22Rv1 (cell line): ENCODE results near the gene SP8.

Experiments
- H3K27ac ChIP-seq: fragments of 450-650 bp; 2 replicates; pipeline ENCODE4 v1.5.1; 2017
- CTCF ChIP-seq: fragments of 450-650 bp; IDR thresholded peaks from 2 replicates; pipeline ENCODE4 v1.5.1; 2017; ENCODE audit warnings: mild to moderate bottlenecking
- ZFX ChIP-seq: fragments of 450-650 bp; IDR thresholded peaks from 2 replicates; pipeline ENCODE4 v1.6.1; 2017; ENCODE audit warnings: antibody characterized with exemption, borderline replicate concordance

SP8 gene

GRCh38 chr7:20788420-20788990 lies 1.8 kb upstream of the SP8 start:
- no peak overlapping the region for H3K27ac ChIP-seq
- no peak for TF ChIP-seq CTCF
- TF ChIP-seq ZFX = no peak

DNA sequence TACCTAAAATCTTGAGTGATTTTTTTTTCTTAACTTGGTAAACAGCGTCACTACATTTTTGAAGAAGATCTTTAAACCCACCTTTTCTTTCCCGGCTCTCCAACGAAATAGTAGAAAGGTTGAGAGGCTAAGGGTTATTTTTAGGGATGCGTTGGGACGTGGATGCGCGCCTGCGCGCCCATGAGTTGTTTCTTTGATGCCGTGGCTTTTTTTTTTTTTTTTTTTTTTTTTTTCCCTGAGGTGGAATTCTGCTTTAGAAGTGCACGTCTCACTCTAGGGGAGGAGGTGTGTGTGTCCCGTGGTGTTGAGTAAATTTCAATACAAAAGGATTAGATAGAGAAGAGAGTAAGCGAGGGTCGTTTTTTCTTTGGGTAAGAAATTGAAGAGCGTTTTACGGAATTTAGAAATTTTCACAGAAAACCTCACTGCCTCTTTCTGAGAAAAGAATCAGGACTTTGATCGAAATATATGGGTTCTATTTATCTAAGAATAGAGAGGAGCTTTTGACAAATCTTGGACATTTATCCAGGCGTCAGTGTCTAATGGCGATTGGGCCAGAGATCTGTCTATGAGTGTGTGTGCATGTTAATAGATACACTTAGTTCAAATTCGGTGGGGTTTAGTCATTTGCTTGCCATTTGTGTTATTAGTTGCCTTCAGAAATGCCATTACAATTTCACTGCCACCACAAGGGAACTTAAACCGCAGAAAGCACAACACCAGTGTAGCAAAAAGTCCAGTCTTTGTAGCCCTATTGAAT lies 1.2 kb upstream of the SP8 start:
- peak overlapping the region; percentile 59 for H3K27ac ChIP-seq
- TF ChIP-seq CTCF = no peak
- TF ChIP-seq ZFX = no peak

- TF ChIP-seq ZFX (no peak), CTCF (peak; percentile 10; the same call in 1 of the 2 replicates)
- peak overlapping the region; percentile 59 for H3K27ac ChIP-seq
Measured at GRCh38 chr7:20786421-20786778, 286 bp downstream of the SP8 start.

DNA sequence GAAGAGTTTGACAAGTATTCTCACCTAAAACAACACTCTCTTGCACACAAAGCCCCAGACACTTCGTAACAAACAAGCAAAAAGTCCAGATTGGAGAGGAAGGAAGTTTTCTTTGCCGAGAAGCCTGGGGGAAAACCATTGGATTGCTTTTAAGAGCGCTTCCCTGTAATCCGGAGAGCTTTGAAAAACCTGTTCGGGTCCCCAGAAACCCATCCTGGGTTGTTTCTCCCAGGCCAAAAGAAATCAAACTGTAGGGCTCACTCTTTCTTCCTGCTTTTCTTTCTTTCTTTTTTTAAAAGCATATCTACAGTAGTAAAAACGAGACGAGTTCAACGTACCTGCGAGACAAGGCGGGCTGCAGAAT lies 655 bp downstream of the SP8 start:
- TF ChIP-seq CTCF (no peak), ZFX (no peak)
- H3K27ac ChIP-seq = peak overlapping the region; percentile 59

DNA sequence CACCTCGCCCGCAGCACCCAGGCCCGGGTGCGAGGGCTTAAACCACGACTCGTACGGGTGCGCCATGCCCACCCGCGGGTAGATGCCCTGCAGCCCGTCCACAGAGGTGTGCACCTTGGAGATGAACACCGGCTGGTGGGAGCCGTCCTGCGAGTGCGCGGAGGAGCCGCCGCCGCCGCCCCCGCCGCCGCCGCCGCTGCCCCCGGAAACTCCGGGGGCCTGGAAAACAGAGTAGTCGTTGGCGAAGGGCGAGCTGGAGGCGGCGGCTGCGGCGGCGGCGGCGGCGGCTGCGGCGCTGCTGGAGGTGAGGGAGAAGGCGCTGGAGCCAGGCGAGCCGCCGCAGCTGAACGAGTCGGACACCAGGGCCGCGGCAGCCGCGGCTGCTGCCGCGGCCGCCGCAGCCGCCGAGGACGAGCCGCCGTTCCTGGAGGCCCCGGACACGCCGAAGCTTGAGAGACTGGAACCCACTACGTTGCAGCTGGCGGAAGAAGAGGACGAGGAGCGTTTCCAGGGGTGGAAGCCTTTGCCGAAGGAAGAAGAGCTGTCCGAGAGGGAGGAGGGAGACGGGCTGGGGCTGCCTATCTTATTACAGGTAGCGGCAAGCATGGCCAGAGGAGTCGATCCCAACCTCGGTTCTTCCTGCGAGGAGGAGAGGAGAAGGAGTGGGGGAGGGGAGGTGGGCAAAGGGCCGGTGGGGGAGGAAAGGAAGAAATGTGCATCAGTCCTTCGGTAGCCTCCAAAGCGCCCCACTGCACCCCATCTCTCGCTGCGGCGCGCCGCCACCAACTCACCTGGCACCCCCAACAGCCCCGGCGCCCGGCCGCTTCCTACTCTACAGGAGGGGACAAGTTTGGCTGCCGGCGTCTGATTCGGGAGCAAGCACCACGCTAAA lies 1.3 kb downstream of the SP8 start:
- TF ChIP-seq CTCF = peak; percentile 24; the same call in 1 of the 2 replicates
- TF ChIP-seq ZFX = no peak
- peak overlapping the region; percentile 59 for H3K27ac ChIP-seq

DNA sequence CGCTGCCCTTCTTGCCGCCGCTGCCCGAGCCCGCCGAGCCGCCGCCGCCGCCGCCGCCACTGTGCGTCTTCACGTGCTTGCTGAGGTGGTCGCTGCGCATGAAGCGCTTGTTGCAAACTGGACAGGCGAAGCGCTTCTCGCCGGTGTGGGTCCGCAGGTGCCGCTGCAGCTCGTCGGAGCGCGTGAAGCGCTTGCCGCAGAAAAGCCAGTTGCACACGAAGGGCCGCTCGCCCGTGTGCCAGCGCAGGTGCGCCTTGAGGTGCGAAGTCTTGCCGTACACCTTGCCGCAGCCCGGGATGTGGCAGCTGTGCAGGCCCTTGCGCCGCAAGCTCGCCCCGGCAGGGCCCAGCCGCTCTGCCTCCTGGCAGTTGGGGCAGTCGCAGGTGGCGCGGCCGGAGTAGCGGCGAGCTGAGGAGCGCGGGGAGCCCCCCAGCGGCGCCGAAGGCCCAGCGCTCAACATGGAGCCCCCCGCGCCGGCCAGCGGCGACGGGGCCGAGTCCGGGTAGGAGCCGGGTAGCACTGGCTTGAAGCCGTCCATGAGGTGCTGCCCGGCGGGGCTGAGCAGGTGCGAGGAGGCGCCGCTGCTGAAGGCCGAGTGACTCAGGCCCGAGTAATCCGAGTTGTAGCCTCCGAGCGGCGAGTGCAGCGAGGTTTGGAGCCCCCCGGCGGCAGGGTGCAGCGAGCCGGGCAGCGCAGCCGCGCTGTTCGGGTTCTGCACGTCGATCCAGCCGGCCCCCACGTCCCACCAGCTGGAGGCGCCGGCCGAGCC lies 2.1 kb downstream of the SP8 start:
- TF ChIP-seq CTCF (peak; percentile 51), ZFX (no peak)
- H3K27ac ChIP-seq = peak overlapping the region; percentile 59; the same call in 1 of the 2 replicates
